Left ventricle myocardium superior (tissue), 1 donor: ENCODE measurements around the gene SPOUT1. TPM values are rescaled to one million over a fixed set of nuclear protein-coding genes. Genes with fewer than 3 reads are reported as not detected.
"Not testable (repeated sequence)": the region's sequence is repeated elsewhere in the genome, so short reads cannot be mapped to it uniquely, and the experiment has no call there.

ENCODE experiments used
- ATAC-seq: fragments of 200-7000 bp; cut with Tn5 transposase; one replicate; pipeline ENCODE4 v1.9.1; 2020; ENCODE audit warnings: mild to moderate bottlenecking, moderate library complexity
- DNase-seq: peaks from one replicate; pipeline ENCODE4 v3.0.0-alpha.2; 2020
- intact Hi-C: fragments of 100-400 bp; cut with micrococcal nuclease; formaldehyde crosslinking; loops from one replicate; pipeline ENCODE4 v1.11.0; 2022
- total RNA-seq: library from RNA; stranded (reverse); fragmentation: NEBNext Ultra II Directional; extraction: Animal tissue kit (Norgen Biotek cat#: 25700); gene quantifications from one replicate; pipeline ENCODE4 v1.2.1, GENCODE V29; 2021
- donor health status: DM: no; HTN: yes; CAD: no; lungs with severe emphysema.

SPOUT1 gene
- total RNA-seq, 1 donor from 2014 or later, result 13.5 TPM

- ATAC-seq (peak; percentile 97), DNase-seq (peak; percentile 94)
- intact Hi-C loops, result no loop called here
Measured at GRCh38 chr9:128786681-128787601, 42.7 kb downstream of the SPOUT1 start, which contains the start of gene TBC1D13. TBC1D13 (plus strand) TSS chr9:128787253; CDS start chr9:128787354, 101 bp downstream.

GRCh38 chr9:128785427-128785826 lies 44.2 kb downstream of the SPOUT1 start:
- no peak for DNase-seq
- ATAC-seq, result no peak
- intact Hi-C loops, result no loop called here

- DNase-seq (no peak), ATAC-seq (no peak)
- intact Hi-C loops, result no loop called here
Measured at GRCh38 chr9:128782669-128783068, 46.9 kb downstream of the SPOUT1 start.

- no peak for DNase-seq
- intact Hi-C loops, result no loop called here
- ATAC-seq, result no peak
Measured at GRCh38 chr9:128781187-128782070, 48.2 kb downstream of the SPOUT1 start.

GRCh38 chr9:128780093-128780492 lies 49.5 kb downstream of the SPOUT1 start:
- ATAC-seq, intact Hi-C loops, DNase-seq: not testable (repeated sequence)

DNA sequence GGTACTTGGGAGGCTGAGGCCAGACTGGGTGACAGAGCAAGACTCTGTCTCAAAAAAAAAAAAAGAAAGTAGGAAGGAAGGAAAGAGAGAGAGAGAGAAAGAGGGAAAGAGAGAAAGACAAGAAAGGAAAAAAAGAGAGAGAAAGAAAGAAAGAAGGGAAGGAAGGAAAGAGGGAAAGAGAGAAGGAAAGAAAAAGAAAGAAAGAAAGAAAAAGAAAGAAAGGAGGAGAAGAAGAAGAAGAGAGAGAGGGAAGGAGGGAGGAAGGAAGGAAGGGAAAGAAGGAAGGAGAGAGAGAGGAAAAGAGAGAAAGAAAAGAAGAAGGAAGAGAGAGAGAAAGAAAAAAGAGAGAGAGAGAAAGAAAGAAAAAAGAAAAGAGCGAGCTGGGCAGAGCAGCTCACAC lies 54.8 kb downstream of the SPOUT1 start:
- no peak for DNase-seq
- no peak for ATAC-seq
- intact Hi-C loops, result no loop called here

- DNase-seq, result no peak
- no peak for ATAC-seq
- intact Hi-C loops, result no loop called here
Measured at GRCh38 chr9:128773049-128773448, 56.5 kb downstream of the SPOUT1 start.

GRCh38 chr9:128771745-128772519 lies 57.7 kb downstream of the SPOUT1 start, which contains the start of gene ZER1:
ZER1 (minus strand) TSS chr9:128771927; CDS start chr9:128755565, 16,362 bp downstream.
- DNase-seq, result peak; percentile 97
- intact Hi-C loops, result no loop called here
- ATAC-seq, result peak; percentile 98

GRCh38 chr9:128771094-128771721 lies 58.4 kb downstream of the SPOUT1 start:
- no peak for DNase-seq
- intact Hi-C loops, result no loop called here
- peak; percentile 46 for ATAC-seq

DNA sequence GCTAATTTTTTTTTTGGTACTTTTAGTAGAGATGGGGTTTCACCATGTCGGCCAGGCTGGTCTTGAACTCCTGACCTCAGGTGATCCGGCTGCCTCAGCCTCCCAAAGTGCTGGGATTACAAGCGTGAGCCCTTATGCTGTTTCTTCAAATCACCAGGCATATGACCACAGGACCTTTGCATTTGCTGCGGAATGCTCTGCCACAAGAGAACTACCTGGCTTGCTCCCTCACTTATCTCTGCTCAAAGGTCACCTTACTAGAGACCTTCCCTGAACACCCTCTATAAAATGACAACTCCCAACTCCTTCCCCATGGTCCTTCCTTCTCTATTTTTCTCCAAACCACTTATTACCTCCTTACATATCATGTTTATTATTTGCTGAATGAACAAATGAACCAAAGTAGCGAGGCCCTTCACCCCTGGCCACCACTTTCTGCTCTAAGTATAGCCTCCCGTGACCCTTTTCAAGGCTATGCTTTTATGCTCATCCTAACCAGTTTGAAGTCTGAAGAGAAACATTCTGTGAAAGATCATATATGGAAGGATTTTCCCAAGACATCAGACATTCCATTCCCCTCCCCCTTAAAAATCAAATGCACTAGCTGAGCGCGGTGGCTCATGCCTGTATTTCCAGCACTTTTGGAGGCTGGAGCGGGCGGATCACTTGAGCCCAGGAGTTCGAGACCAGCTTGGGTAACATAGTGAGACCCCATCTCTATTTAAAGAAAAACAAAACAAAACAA lies 59.1 kb downstream of the SPOUT1 start:
- intact Hi-C loops, result no loop called here
- ATAC-seq, result no peak
- no peak for DNase-seq

Other genes with a start within 250 kb of the SPOUT1 start
- 36.8 TPM for gene DYNC2I2, start 172.9 kb downstream of the SPOUT1 start, total RNA-seq
- 201 TPM for gene SET, start 140.6 kb downstream of the SPOUT1 start, total RNA-seq
- gene PKN3, start 127.3 kb downstream of the SPOUT1 start, total RNA-seq, result 5.9 TPM
- 5.7 TPM for gene ZDHHC12, start 105.7 kb downstream of the SPOUT1 start, total RNA-seq
- gene ZER1, start 57.9 kb downstream of the SPOUT1 start, total RNA-seq, result 58.5 TPM
- gene TBC1D13, start 42.5 kb downstream of the SPOUT1 start, total RNA-seq, result 19.9 TPM
- gene ENDOG, start 11.3 kb downstream of the SPOUT1 start, total RNA-seq, result 88.5 TPM
- gene KYAT1, start 52.2 kb upstream of the SPOUT1 start, total RNA-seq, result 16.6 TPM
- gene LRRC8A, start 52.3 kb upstream of the SPOUT1 start, total RNA-seq, result 21.6 TPM
- 39.7 TPM for gene PHYHD1, start 91.2 kb upstream of the SPOUT1 start, total RNA-seq
- gene DOLK, start 117.8 kb upstream of the SPOUT1 start, total RNA-seq, result 8.0 TPM
- 17.4 TPM for gene NUP188, start 117.9 kb upstream of the SPOUT1 start, total RNA-seq
- 35.3 TPM for gene SH3GLB2, start 198.5 kb upstream of the SPOUT1 start, total RNA-seq
- 39.0 TPM for gene MIGA2, start 206.8 kb upstream of the SPOUT1 start, total RNA-seq